Rectal smooth muscle tissue (tissue), 1 donor: ENCODE data around the gene TRMT10C.
"Not testable (repeated sequence)": the region's sequence is repeated elsewhere in the genome, so short reads cannot be mapped to it uniquely, and the experiment has no call there.

Experiments used
- H3K27ac ChIP-seq: one replicate; pipeline ENCODE4 v1.7.0; 2013; ENCODE audit warnings: low read depth, low read length, inconsistent platforms
- H3K27me3 ChIP-seq: one replicate; pipeline ENCODE4 v1.7.0; 2013; ENCODE audit warnings: low read length; ENCODE audit not compliant: control insufficient read depth, insufficient read depth
- H3K36me3 ChIP-seq: one replicate; pipeline ENCODE4 v1.7.0; 2013; ENCODE audit warnings: low read length; ENCODE audit not compliant: control insufficient read depth, insufficient read depth
- H3K4me1 ChIP-seq: one replicate; pipeline ENCODE4 v1.7.0; 2013; ENCODE audit warnings: low read length; ENCODE audit not compliant: control insufficient read depth, insufficient read depth
- H3K4me3 ChIP-seq: one replicate; pipeline ENCODE4 v1.7.0; 2013; ENCODE audit warnings: low read length
- H3K9ac ChIP-seq: one replicate; pipeline ENCODE4 v1.7.0; 2013; ENCODE audit warnings: low read length

TRMT10C gene

GRCh38 chr3:101611023-101611422 lies 49.4 kb downstream of the TRMT10C start:
- Histone ChIP-seq H3K9ac (no peak overlapping the region), H3K27ac (no peak overlapping the region), H3K36me3 (no peaks in the 10 kb centered on the region), H3K4me3 (no peak overlapping the region), H3K4me1 (no peaks in the 10 kb centered on the region), H3K27me3 (no peaks in the 10 kb centered on the region)

GRCh38 chr3:101613014-101613413 lies 51.3 kb downstream of the TRMT10C start:
- not testable (repeated sequence) for H3K9ac ChIP-seq, H3K27me3 ChIP-seq, H3K4me3 ChIP-seq, H3K27ac ChIP-seq, H3K36me3 ChIP-seq, H3K4me1 ChIP-seq

GRCh38 chr3:101615525-101615924 lies 53.9 kb downstream of the TRMT10C start:
- Histone ChIP-seq H3K9ac (no peak overlapping the region), H3K36me3 (no peaks in the 10 kb centered on the region), H3K27ac (no peak overlapping the region), H3K27me3 (no peaks in the 10 kb centered on the region), H3K4me3 (no peak overlapping the region), H3K4me1 (no peaks in the 10 kb centered on the region)
